SK-N-SH (cell line): ENCODE results near the gene TBRG4. TPM values are rescaled to one million over a fixed set of nuclear protein-coding genes. Genes with fewer than 3 reads are reported as not detected.
A peak's percentile ranks its signal among the peaks of the same experiment; 100 is the strongest.
"Not testable (repeated sequence)": the region's sequence is repeated elsewhere in the genome, so short reads cannot be mapped to it uniquely, and the experiment has no call there.

Experiments used
- CTCF ChIA-PET: fragments of 300-600, 350-600 bp; formaldehyde crosslinking; extraction: SDS; loops from one replicate; lab custom pipeline; 2021; lab: Yijun Ruan, JAX
- POLR2A ChIA-PET: fragments of 350-600 bp; sonication (Branson Sonifier 250); formaldehyde crosslinking; extraction: SDS; loops from one replicate; lab custom pipeline; 2020; ENCODE audit warnings: antibody characterized with exemption, inconsistent platforms; lab: Yijun Ruan, JAX
- DNase-seq: peaks from one replicate; pipeline ENCODE4 v3.0.0; 2012
- H2AFZ ChIP-seq: fragments of 200-600 bp; sonication (generic); 2 replicates; pipeline ENCODE4 v1.8.1; 2016; ENCODE audit warnings: antibody characterized with exemption, mild to moderate bottlenecking, low read depth
- H3F3A ChIP-seq: fragments of 200-600 bp; sonication (generic); replicated peaks from 2 replicates; pipeline ENCODE3; 2016; ENCODE audit warnings: antibody characterized with exemption, mild to moderate bottlenecking; ENCODE audit not compliant: insufficient read depth
- H3K27ac ChIP-seq, 2 experiments: fragments of 200-500 bp in 1 of 2; fragments of 200-600 bp in 1 of 2; sonication (Bioruptor generic) in 1 of 2; sonication (generic), shearing (Covaris generic) in 1 of 2; 2 replicates each; pipeline versions ENCODE4 v1.5.1 to v1.6.1; 2014 to 2016; ENCODE audit warnings: low read depth in 2 of 2, inconsistent platforms in 1 of 2, low read length in 1 of 2, mild to moderate bottlenecking in 1 of 2, mixed read lengths in 1 of 2
- H3K27me3 ChIP-seq: fragments of 200-600 bp; sonication (generic), shearing (Covaris generic); 2 replicates; pipeline ENCODE4 v1.6.1; 2016; ENCODE audit warnings: mixed run types; ENCODE audit not compliant: insufficient read depth
- H3K36me3 ChIP-seq, 2 experiments: fragments of 200-500 bp in 1 of 2; fragments of 200-600 bp in 1 of 2; sonication (Bioruptor generic) in 1 of 2; sonication (generic) in 1 of 2; replicated peaks in 1 of 2; 2 replicates each; pipeline versions ENCODE3 to v1.5.1; 2014 to 2016; ENCODE audit warnings: low read length in 1 of 2, mild to moderate bottlenecking in 1 of 2; ENCODE audit not compliant: insufficient read depth in 2 of 2, control insufficient read depth in 1 of 2
- H3K4me1 ChIP-seq, 2 experiments: fragments of 200-500 bp in 1 of 2; fragments of 200-600 bp in 1 of 2; sonication (Bioruptor generic) in 1 of 2; sonication (generic), shearing (Covaris generic) in 1 of 2; 2 replicates each; pipeline versions ENCODE4 v1.5.1 to v1.6.1; 2014 to 2016; ENCODE audit warnings: low read depth in 1 of 2, low read length in 1 of 2, mixed run types in 1 of 2; ENCODE audit not compliant: insufficient read depth in 2 of 2, control insufficient read depth in 1 of 2
- H3K4me2 ChIP-seq: fragments of 200-600 bp; sonication (generic), shearing (Covaris generic); 2 replicates; pipeline ENCODE4 v1.6.1; 2017; ENCODE audit warnings: mixed run types
- H3K4me3 ChIP-seq, 2 experiments: fragments of 200-500 bp in 1 of 2; fragments of 200-600 bp in 1 of 2; sonication (Bioruptor generic) in 1 of 2; sonication (generic), shearing (Covaris generic) in 1 of 2; 2 replicates each; pipeline versions ENCODE4 v1.5.1 to v1.8.1; 2014 to 2016; ENCODE audit warnings: low read depth in 2 of 2, inconsistent platforms in 1 of 2, low read length in 1 of 2, mild to moderate bottlenecking in 1 of 2, mixed read lengths in 1 of 2, moderate library complexity in 1 of 2
- H3K79me2 ChIP-seq: fragments of 200-600 bp; sonication (generic); 2 replicates; pipeline ENCODE4 v1.8.1; 2017; ENCODE audit warnings: mild to moderate bottlenecking; ENCODE audit not compliant: insufficient read depth
- H3K9ac ChIP-seq: fragments of 200-600 bp; sonication (generic); 2 replicates; pipeline ENCODE4 v1.6.1; 2017; ENCODE audit warnings: mixed run types
- H3K9me2 ChIP-seq: fragments of 200-600 bp; sonication (generic); 2 replicates; pipeline ENCODE4 v1.6.1; 2017; ENCODE audit warnings: mixed run types
- H3K9me3 ChIP-seq: fragments of 200-600 bp; sonication (generic); 2 replicates; pipeline ENCODE4 v1.6.1; 2017; ENCODE audit warnings: mixed run types, mild to moderate bottlenecking, moderate library complexity
- H4K20me1 ChIP-seq: fragments of 200-600 bp; sonication (generic); 2 replicates; pipeline ENCODE4 v1.6.1; 2017; ENCODE audit warnings: mild to moderate bottlenecking, mixed run types; ENCODE audit not compliant: insufficient read depth
- ELF1 ChIP-seq: IDR thresholded peaks from 2 replicates; pipeline ENCODE4 v1.4.0; 2012
- RAD21 ChIP-seq: IDR thresholded peaks from 2 replicates; pipeline ENCODE4 v1.6.1; 2012; ENCODE audit warnings: mild to moderate bottlenecking, low read length
- RFX5 ChIP-seq: IDR thresholded peaks from 2 replicates; pipeline ENCODE4 v1.6.1; 2012; ENCODE audit warnings: mild to moderate bottlenecking, improper control_type of control experiment, low read length
- SMC3 ChIP-seq: IDR thresholded peaks from 2 replicates; pipeline ENCODE4 v1.6.1; 2012; ENCODE audit warnings: low read depth, low read length, improper control_type of control experiment
- WGBS: methylation state at CpG from one replicate; pipeline ENCODE4 v1.1.6; 2017; ENCODE audit warnings: low lambda C conversion rate; 5-methylcytosine and 5-hydroxymethylcytosine counted together
- polyA plus RNA-seq, 3 experiments: library from polyadenylated mRNA; depleted of rRNA; stranded (reverse); fragments of >200 nt; gene quantifications; 2 replicates each; pipeline ENCODE4 v1.2.3, GENCODE V29; 2012
- TF ChIP-seq, protein P1 (sequence below): IDR thresholded peaks from 2 replicates; pipeline ENCODE4 v1.4.0; 2012; ENCODE audit warnings: low read depth, borderline replicate concordance
- TF ChIP-seq, protein P2 (sequence below): fragments of 200-600 bp; sonication (generic); IDR thresholded peaks from 2 replicates; pipeline ENCODE4 v1.6.1; 2017; ENCODE audit warnings: antibody characterized with exemption, mild to moderate bottlenecking, moderate library complexity

Gene TBRG4
- polyA plus RNA-seq, 1 of the 3 experiments (the other 2 are of a cell fraction) = 76.2 TPM

DNA sequence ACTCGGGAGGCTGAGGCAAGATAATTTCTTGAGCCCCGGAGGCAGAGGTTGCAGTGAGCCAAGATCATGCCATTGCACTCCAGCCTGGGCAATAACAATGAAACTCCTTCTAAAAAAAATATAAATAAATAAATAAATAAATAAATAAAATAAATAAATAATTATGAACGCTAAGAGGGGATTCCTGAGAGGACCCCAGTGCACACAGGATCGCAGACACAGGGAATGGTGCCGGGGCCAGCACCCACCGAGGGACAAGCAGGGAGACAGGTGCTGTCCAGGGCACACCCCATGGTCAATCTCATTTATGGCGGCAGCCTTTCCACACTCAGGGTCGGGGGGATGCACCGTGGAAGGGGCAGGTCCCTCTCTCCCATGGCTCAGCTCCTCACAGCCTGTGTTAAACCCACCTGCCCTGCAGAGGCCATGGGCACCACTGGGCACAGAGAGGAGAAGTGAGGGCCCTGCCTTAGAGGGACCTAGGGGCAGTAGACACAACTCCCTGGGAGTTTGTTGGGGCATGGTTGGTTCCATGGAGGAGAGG lies 43.9 kb upstream of the TBRG4 start:
- Histone ChIP-seq H3K4me1 (peaks cover 0 to 4% of the 10 kb centered on the region in 2 experiments; a peak in 1 of 4 replicates), H3K4me2 (no peak overlapping the region), H3K79me2 (no peaks in the 10 kb centered on the region), H3K9me3 (no peaks in the 10 kb centered on the region), H3K9me2 (no peaks in the 10 kb centered on the region), H3K36me3 (no peaks in the 10 kb centered on the region), H3F3A (peaks cover 3% of the 10 kb centered on the region), H3K9ac (no peak overlapping the region), H3K27ac (no peak overlapping the region), H3K4me3 (no peak overlapping the region), H4K20me1 (no peaks in the 10 kb centered on the region), H3K27me3 (peaks cover 27% of the 10 kb centered on the region), H2AFZ (no peak overlapping the region)
- DNase-seq = no peak
- 77% methylated on average over 9 of the region's 9 CpGs for WGBS
- POLR2A ChIA-PET = no interaction called here
- CTCF ChIA-PET = interaction anchor here (0.6 to 14.4 kb wide), 11 partner anchors 18 to 699 kb away, joined by 3 to 201 read pairs (median 8); no protein-coding TSS in a partner anchor
- TF ChIP-seq ELF1 = no peak
- no peak for TF ChIP-seq RFX5

DNA sequence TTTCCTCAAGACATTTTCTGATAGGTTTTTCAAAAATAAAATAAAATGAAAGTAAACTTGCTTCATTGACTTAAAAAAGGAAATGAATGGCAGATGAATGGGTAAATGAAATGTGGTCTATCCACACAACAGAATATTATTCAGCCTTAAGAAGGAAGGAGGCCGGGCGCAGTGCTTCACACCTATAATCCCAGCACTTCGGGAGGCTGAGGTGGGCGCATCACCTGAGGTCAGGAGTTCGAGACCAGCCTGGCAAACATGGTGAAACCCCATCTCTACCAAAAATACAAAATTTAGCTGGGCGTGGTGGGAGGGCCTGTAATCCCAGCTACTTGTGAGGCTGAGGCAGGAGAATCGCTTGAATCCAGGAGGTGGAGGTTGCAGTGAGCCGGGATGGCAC lies 42.4 kb upstream of the TBRG4 start:
- H3K4me2 ChIP-seq, H4K20me1 ChIP-seq, H2AFZ ChIP-seq, H3K4me3 ChIP-seq, POLR2A ChIA-PET, H3K9me2 ChIP-seq, H3K9me3 ChIP-seq, H3K27ac ChIP-seq, H3K36me3 ChIP-seq, H3K9ac ChIP-seq, H3F3A ChIP-seq, H3K4me1 ChIP-seq, H3K79me2 ChIP-seq, DNase-seq: not testable (repeated sequence)
- WGBS = 70% methylated on average over 8 of the region's 8 CpGs
- CTCF ChIA-PET = interaction anchor here (0.6 to 14.4 kb wide), 23 partner anchors 10 to 716 kb away, joined by 3 to 201 read pairs (median 5); no protein-coding TSS in a partner anchor
- H3K27me3 ChIP-seq = peaks cover 32% of the 10 kb centered on the region

DNA sequence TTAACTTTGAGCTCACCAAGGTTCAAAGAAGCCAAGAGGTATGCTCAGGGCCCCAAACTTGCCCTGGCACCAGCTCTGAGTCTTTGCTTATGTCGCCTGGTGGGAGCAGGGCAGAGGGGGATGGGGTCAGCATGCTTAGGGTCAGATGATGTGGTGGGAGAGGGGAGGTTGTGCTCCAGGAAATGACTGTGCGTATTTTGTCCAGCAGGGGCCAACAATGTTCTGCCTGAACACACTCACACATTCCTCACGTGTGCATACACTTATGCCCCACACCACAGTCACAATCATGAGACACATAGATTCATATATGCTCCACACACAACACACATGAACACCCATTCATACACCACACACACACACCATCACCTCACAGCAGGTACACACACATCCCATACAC lies 41.7 kb upstream of the TBRG4 start:
- 48% methylated on average over 3 of the region's 3 CpGs for WGBS
- H3K9me3 ChIP-seq = no peaks in the 10 kb centered on the region
- TF ChIP-seq RAD21 (no peak; the same call in 1 of the 2 replicates), SMC3 (0 out of 2 replicates have a peak, but pooled peaks have one; percentile 4)
- TF ChIP-seq, protein P1, sequence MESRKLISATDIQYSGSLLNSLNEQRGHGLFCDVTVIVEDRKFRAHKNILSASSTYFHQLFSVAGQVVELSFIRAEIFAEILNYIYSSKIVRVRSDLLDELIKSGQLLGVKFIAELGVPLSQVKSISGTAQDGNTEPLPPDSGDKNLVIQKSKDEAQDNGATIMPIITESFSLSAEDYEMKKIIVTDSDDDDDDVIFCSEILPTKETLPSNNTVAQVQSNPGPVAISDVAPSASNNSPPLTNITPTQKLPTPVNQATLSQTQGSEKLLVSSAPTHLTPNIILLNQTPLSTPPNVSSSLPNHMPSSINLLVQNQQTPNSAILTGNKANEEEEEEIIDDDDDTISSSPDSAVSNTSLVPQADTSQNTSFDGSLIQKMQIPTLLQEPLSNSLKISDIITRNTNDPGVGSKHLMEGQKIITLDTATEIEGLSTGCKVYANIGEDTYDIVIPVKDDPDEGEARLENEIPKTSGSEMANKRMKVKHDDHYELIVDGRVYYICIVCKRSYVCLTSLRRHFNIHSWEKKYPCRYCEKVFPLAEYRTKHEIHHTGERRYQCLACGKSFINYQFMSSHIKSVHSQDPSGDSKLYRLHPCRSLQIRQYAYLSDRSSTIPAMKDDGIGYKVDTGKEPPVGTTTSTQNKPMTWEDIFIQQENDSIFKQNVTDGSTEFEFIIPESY = no peak
- TF ChIP-seq, protein P2, sequence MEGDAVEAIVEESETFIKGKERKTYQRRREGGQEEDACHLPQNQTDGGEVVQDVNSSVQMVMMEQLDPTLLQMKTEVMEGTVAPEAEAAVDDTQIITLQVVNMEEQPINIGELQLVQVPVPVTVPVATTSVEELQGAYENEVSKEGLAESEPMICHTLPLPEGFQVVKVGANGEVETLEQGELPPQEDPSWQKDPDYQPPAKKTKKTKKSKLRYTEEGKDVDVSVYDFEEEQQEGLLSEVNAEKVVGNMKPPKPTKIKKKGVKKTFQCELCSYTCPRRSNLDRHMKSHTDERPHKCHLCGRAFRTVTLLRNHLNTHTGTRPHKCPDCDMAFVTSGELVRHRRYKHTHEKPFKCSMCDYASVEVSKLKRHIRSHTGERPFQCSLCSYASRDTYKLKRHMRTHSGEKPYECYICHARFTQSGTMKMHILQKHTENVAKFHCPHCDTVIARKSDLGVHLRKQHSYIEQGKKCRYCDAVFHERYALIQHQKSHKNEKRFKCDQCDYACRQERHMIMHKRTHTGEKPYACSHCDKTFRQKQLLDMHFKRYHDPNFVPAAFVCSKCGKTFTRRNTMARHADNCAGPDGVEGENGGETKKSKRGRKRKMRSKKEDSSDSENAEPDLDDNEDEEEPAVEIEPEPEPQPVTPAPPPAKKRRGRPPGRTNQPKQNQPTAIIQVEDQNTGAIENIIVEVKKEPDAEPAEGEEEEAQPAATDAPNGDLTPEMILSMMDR = peak; percentile 18; the same call in 1 of the 2 replicates
- H3K4me2 ChIP-seq = no peak overlapping the region
- H3K4me3 ChIP-seq = no peak overlapping the region
- no peak for DNase-seq
- peaks cover 0 to 6% of the 10 kb centered on the region in 2 experiments; a peak in 1 of 4 replicates for H3K4me1 ChIP-seq
- H3K27ac ChIP-seq = no peak overlapping the region
- H3K79me2 ChIP-seq = no peaks in the 10 kb centered on the region
- H3K27me3 ChIP-seq = peaks cover 26% of the 10 kb centered on the region
- H3K36me3 ChIP-seq = no peaks in the 10 kb centered on the region
- H2AFZ ChIP-seq = no peak overlapping the region
- no peaks in the 10 kb centered on the region for H3K9me2 ChIP-seq
- H3K9ac ChIP-seq = no peak overlapping the region
- ChIA-PET CTCF (interaction anchor here (1.0 to 14.4 kb wide), 10 partner anchors 15 to 701 kb away, joined by 3 to 201 read pairs (median 8); no protein-coding TSS in a partner anchor), POLR2A (no interaction called here)
- H4K20me1 ChIP-seq = no peaks in the 10 kb centered on the region
- peaks cover 3% of the 10 kb centered on the region for H3F3A ChIP-seq
